GM19372 (cell line): ENCODE results near the gene KRTAP10-12.
"Not testable (repeated sequence)": the region's sequence is repeated elsewhere in the genome, so short reads cannot be mapped to it uniquely, and the experiment has no call there.

Experiments used
- ATAC-seq: cut with Tn5 transposase; IDR thresholded peaks from one replicate; pipeline ENCODE4 v1.9.1; 2021; ENCODE audit warnings: mild to moderate bottlenecking, low read depth, moderate library complexity; ENCODE audit not compliant: unreplicated experiment

Gene KRTAP10-12, protein sequence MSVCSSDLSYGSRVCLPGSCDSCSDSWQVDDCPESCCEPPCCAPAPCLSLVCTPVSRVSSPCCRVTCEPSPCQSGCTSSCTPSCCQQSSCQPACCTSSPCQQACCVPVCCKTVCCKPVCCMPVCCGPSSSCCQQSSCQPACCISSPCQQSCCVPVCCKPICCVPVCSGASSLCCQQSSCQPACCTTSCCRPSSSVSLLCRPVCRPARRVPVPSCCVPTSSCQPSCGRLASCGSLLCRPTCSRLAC

DNA sequence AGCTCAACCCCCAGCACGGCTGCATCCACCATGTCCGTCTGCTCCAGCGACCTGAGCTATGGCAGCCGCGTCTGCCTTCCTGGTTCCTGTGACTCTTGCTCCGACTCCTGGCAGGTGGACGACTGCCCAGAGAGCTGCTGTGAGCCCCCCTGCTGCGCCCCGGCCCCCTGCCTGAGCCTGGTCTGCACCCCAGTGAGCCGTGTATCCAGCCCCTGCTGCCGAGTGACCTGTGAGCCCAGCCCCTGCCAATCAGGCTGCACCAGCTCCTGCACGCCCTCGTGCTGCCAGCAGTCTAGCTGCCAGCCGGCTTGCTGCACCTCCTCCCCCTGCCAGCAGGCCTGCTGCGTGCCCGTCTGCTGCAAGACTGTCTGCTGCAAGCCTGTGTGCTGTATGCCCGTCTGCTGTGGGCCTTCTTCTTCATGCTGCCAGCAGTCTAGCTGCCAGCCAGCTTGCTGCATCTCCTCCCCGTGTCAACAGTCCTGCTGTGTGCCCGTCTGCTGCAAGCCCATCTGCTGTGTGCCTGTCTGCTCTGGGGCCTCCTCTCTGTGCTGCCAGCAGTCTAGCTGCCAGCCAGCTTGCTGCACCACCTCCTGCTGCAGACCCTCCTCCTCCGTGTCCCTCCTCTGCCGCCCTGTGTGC is at the start of gene KRTAP10-12:
Gene KRTAP10-12, plus strand, starts transcription at position 1 of the 639 bp plus-strand sequence. Its CDS starts 30 bp downstream, at position 31.
- not testable (repeated sequence) for ATAC-seq

DNA sequence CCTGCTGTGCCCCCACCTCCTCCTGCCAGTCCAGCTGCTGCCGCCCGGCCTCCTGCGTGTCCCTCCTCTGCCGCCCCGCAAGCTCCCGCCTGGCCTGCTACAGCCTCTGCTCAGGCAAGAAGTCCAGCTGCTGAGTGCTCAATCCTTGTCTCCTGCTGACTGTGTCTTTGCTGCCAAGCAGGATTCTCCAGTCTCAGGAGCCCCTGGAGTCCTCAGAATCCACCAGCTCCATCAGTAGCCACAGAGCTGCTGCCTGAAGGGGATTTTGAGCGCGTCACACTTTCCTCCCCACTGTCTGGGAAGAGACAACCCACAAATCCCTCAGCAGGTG is 49.8 kb upstream of the KRTAP10-12 start:
- no peak for ATAC-seq

DNA sequence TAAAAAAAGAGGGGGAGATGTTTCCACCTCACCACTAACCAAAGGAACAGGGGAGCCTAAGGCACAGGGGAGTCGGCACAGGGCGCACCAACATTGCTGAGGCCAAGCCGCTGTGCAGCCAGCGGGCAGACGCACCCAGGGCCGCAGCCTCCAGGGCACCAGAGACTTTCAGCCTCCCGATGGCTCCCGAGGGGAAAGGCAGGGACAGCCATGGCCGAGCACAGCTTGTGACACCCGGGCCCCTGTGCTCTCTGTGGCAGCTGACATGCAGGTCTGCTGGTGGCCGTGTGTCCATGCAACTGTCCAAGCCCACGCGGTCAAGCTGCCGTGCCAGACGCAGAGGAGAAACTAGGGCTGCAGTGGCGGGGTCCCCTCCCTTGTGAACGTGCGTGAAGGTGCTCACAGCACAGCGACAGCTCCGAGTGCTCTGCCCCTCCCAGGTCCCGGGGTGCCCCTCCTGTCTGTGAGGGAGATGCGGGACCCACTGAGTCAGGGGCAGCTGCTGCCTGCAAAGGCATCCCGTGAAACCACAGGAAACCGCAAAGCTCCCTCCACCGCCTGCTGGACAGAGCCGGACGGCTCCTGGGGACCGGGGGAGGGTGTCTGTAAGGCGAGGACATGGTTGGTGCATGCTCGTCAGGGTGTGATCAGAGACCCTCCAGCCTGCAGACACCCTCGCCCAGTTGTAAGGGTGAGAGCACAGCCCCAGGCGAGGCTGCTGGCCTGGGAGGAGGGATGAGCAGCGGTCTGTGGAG is 48.2 kb upstream of the KRTAP10-12 start:
- no peak for ATAC-seq

DNA sequence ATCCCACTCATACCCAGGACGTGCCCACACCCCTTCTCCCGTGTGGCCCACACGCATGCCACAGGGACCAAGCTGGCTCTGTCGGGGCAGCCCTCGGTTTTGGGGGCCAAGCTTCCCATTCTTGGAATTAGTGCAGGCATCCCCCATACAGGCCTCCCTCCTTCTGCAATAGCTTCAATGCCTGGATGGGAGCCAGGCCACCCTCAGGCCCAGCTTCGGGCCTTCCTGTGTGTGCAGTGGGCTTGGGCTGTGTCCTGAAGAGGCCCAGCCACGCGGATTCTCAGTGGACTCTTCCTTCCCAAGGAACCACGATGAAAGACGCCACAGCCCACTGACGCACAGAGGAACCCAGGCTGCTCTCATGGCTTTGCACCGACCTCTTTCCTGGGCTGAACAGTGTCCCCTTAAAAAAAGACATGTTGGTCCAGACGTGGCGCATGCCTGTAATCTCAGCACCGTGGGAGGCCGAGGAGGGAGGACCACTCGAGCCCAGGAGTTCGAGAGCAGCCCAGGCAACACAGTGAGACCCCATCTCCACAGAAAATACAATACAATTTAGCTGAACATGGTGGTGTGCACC is 47.4 kb upstream of the KRTAP10-12 start:
- no peak for ATAC-seq

DNA sequence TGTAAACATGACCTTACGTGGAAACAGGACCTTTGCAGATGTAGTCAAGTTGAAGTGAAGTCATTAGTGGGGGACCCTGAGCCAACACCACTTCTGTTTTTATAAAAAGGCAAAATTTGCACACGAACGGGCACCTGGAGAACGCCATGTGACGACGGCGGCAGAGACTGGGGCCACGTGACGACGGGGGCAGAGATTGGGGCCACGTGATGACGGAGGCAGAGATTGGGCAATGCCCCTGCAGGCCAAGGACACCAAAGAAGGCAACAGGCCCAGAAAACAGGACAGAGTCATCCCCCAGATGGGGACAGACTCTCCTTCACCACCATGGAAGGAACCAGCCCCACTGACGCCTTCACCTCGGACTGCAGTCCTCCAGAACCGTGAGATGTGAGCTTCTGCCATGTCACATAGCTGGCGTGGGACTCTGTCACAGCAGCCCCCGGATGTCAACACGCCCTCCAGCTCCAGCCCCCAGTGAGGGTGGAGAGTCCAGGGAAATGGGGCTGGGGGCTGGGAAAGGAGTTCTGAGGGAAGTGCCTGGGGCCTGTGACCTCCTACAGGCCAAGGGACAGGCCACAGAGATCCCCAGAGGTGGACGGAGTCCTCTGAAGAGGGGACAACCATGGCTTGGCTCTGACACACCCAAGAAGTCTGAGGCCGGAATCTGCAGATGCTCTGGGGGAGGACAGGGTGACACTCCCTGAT is 46.6 kb upstream of the KRTAP10-12 start:
- ATAC-seq: no peak

DNA sequence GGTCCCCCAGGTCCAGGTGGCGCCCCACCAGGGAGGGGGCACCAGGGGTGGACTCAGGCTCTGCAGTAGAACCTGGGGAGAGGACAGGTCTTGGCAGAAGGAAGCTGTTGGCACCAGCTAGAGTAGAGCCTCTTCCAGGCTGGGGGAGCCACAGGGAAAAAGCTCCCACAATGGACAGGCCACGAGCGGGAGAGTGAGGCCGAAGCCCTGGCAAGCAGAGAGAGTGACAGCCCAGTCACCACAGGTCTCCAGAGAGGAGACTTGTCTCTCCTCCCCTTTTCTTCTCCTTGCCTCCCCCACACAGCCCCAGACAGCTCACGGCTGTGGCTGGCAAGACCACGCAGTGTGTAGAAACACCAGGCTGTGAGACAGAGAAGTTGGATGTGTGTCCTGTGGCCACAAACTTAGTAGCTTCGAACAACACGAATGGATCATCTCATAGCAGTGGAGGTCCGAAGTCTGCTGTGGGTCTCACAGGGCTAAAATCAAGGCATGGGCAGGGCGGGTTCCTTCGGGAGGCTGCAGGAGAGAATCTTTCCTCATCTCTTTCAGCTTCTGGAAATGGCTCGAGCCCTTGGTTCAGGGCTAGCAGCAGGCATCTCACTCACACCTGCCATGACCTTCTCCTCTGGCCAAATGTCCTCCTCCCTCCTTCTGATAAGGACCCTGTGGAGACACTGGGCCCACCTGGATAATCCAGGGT is 45.8 kb upstream of the KRTAP10-12 start:
- no peak for ATAC-seq

DNA sequence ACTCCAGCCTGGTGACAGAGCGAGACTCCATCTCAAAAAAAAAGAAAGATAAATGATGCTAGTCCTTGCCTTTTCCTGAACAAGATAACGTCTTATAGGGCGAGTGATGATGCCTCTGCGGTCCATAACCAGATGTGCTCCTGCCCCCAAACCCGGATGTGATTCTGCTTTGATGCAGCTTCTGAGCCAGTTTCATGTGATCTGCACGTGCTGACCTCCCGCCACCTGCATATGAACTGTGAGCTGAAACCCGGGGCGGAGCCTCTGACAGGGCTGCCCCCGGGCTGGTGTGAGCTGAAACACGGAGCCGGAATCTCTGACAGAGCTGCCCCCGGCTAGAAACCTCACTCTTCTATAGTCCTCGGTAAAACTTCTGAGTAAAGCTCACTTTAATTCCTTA is 43.8 kb upstream of the KRTAP10-12 start:
- ATAC-seq: no peak

DNA sequence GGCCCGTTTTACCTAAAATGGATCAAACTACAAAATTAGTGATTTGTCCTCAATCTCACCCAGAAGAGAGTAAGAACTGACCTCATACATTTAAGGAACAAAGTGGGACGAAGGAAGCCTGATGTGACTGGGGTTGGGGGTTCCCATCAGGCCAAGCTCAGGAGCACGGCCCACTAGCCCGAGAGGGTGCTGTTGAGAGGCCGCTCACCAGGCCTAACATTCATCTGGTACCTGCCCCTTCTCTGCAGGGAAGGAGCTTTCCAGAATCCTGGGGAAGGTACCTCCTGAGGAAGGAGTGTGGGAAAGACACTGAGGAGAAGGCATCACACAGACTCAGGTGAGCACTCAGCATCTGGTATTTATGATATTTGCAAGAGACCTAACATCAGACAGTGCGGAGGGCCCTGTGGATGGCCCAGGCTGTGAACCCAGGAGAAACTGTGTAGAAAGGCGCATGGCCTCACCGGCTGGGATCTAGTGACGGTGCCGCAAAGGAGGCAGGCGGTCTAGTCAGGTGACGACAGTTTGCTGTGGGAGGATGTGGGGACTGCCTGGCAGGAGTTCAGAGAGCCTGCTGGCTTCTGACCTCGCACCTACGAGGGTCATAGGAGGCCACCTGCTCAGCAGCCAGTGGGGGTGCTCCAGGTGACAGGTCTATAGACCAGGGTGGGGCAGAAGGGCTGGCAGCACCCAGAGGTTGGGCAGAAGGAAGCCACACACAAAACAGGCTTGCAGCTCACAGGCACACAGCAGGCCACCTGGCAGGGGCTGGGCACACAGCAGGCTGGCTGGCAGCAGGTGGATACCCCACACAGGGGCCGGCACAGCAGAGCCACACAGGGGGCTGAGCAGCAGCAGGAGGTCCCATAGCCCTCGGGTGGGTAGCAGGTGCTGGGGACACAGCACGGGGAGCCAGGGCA is 43.1 kb upstream of the KRTAP10-12 start:
- no peak for ATAC-seq

DNA sequence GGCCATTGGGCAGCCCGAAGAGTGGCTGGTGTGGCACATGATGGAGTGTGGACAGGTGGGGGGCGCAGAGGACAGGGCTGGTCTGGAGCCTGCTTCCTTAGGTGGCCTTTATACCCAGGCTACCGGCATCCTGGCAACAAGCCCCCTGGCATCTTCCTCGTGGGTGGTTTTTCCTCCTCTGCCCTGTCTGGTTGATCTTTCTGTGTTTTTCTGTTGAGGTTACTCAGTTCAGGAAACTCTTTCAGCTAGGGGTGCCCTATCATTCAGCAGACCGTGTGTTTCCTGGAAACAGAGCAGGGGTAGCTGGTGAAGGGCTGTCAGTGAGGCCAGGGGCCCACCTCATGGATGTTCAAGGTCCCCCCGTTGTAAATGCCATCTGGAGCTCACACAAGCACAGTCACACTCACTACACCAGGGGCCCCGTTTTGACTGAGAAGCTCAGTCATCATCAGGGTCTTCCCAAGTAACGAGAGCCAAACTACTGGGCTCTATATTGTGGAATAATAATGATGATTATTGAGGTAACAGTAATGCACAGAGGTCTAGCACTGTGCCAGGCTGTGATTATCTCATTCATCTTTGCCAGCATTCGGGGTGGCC is 42.3 kb upstream of the KRTAP10-12 start, which contains the start of gene KRTAP12-4:
Gene KRTAP12-4, minus strand, starts transcription at position 84 of the 600 bp plus-strand sequence. Its CDS starts 45 bp downstream, at position 39.
- ATAC-seq: no peak

DNA sequence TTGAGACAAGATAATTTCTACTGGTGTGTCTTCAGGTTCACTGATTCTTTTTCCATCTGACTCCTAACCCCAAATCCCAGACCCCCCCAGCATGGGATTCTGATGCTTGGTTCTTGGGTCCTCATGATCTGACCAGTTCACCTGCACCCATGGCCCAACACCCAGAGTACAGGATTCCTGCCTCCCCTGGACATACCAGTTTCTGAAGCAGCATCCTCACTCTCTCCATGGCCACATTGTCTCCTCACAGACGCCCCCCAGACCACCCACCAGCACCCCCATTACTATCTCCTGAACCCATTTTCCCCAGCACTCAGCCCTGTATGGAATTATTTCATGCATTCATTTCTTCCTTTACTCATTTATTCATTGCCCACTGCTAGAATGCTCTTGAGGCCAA is 40.1 kb upstream of the KRTAP10-12 start:
- no peak for ATAC-seq

DNA sequence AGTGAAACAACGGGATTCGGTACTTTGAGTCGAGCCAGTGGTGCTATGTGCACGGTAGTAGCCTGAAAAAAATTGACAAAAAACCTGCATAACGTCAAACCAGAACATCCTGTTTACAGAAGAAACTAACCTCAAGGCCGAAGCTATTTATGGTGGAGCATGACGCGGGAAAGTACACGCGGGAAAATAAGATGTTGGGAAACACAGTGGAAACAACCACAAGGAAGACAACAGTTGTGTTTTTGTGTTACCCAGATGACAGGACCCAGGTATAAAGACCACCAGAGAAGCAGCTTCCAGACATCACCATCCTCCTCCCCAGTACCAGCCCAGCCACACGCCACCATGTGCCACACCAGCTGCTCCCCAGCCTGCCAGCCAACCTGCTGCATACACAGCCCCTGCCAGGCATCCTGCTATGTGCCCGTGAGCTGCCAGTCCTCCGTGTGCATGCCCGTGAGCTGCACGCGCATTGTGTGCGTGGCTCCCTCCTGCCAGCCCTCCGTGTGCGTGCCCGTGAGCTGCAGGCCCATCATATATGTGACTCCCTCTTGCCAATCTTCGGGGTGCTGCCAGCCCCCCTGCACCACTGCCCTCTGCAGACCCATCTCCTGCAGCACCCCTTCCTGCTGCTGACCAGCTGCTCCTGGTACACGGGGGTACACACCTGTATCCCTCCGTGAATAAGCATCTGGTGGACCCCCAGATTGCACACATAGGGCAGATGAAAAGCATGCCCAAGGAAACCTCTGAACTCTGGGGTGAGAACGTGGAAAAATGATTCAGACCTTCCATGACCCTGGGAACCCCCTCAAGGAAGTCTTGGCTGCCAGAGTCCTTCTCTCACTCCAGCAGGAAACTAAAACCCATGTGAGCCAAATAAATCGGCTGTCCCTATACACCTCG is 39.1 kb upstream of the KRTAP10-12 start, which contains the start of gene KRTAP12-3:
Gene KRTAP12-3, plus strand, starts transcription at position 298 of the 906 bp plus-strand sequence. Its CDS starts 48 bp downstream, at position 346.
- no peak for ATAC-seq

DNA sequence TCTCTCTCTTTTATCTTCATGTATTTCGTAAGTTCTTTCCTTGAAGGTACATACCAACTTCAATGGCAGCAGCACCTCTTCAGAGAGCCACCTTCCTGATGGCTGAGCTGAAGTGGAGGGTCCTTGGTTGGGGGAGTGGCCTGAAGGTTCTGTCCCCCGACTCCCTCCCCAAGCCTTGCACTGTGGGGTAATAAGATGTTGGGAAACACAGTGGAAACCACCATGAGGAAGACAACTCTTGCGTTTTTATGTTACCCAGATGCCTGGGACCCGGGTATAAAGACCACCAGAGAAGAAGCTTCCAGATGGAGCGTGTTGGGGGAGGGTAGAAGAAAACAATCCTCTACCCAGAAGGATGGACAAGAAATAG is 38.4 kb upstream of the KRTAP10-12 start:
- ATAC-seq: no peak

DNA sequence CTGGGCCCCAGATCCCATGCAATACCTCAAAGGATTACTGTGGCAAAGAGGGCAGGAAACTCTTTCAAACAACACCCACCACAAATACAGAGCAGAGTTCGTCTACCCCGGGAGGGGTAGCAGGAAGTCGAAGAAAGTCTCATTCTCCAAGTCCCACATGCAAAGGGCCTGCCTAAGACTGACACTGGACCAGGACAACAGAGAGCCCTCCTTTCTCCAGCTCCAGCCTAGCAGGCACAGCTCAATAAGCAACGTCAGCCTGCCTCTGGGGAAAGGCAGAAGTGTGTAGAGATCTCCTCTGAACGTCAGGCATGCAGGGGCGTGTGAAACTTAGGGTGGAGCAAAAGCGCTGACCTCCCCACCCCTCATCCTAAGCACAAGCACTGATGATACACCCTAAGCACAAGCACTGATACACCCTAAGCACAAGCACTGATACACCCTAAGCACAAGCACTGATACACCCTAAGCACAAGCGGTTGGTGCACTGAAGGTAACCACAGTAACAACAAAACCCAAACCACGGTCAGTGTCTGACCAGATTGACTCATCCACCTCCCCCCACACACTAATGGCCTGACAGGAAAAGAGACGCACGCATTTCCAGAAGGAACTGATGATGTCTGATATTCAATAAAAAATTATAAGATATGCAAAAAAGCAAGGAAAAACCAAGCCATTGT is 37.9 kb upstream of the KRTAP10-12 start:
- ATAC-seq: no peak

DNA sequence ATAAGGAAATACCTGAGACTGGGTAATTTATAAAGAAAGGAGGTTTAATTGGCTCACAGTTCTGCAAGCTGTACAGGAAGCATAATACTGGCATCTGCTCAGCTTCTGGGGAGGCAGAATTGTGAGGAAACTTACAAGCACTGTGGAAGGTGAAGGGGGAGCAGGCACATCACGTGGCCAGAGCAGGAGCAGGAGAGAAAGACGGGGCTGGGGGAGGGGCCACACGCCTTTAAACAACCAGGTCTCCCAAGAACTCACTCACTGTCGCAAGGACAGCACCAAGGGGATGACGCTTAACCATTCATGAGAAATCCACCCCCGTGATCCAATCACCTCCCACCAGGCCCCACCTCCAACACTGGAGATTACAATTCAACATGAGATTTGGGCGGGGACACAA is 35.4 kb upstream of the KRTAP10-12 start:
- ATAC-seq: not testable (repeated sequence)

DNA sequence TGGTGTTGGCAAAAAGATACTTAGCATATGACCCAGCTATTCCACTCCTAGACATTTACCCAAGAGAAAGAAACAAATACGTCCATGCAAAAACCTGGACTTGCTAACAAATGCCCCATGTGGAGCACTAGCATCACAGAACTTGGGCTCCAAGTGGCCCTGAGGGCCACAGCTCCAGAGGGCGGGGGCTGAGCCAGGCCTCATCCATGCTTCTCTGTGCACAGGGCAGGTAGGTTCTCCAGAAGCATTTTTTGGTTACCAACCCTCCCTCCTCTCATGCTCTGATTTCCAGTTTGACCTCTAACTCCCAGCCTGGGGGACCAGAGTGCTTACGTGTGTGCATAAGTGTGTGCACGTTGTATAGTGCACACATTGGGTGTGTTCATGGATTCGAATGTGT is 32.3 kb upstream of the KRTAP10-12 start:
- no peak for ATAC-seq

DNA sequence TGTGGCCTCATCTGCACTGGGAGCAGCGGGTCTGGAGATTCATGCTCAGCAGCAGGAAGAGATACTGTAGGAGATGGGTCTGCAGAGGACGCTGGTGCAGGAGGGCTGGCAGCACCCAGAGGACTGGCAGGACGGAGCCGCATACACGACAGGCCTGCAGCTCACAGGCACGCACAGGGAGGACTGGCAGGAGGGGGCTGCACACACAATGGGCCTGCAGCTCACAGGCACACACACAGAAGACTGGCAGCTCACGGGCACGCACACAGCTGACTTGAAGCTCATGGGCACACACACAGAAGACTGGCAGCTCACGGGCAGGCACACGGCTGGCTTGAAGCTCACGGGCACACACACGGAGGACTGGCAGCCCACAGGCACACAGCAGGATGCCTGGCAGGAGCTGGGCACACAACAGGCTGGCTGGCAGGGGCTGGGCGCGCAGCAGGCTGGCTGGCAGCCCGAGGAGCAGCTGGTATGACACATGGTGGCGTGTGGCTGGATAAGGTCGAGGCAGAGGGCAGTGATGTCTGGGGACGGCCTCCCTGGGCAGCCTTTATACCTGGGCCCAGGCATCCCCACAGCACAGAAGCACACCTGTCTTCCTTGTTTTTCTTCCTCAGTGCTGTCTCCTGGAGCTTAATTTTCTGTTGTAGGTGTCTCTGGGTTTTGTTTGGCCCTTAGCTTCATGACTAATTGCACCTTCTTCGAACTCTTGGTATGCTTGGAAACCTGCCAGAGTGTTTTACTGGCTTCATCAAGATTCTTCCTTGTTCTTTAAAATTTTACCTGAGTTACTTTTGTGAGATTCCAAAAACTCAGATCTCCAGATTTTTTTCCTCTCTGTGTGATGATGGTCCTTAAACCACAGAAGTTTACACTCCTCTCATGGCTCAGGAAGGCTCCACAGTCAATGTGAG is 30.3 kb upstream of the KRTAP10-12 start, which contains the start of gene KRTAP12-2:
Gene KRTAP12-2, minus strand, starts transcription at position 527 of the 920 bp plus-strand sequence. Its CDS starts 41 bp downstream, at position 486.
- ATAC-seq: no peak
